ENCODE measurements around the gene MAGI2. TPM values are rescaled to one million over a fixed set of nuclear protein-coding genes. Genes with fewer than 3 reads are reported as not detected.
"Not testable (repeated sequence)": the region's sequence is repeated elsewhere in the genome, so short reads cannot be mapped to it uniquely, and the experiment has no call there.

Gene MAGI2
- polyA plus RNA-seq, 10 donors, result 3.9 to 8.2 (median 5.2) TPM

GRCh38 chr7:78306634-78307033, 1146.8 kb downstream of the MAGI2 start:
- DNase-seq, result no peak

GRCh38 chr7:78301407-78301806, 1152.1 kb downstream of the MAGI2 start:
- DNase-seq, result peak in 2 of 3 donors; percentile 9 to 84

- DNase-seq, result no peak
These were observed 1154.4 kb downstream of the MAGI2 start for GRCh38 chr7:78299088-78299487.

GRCh38 chr7:78296644-78297371, 1156.7 kb downstream of the MAGI2 start:
- DNase-seq, result no peak

- no peak for DNase-seq
These were observed 1157.3 kb downstream of the MAGI2 start for GRCh38 chr7:78296046-78296597.

- DNase-seq, result not testable (repeated sequence)
These were observed 1164.0 kb downstream of the MAGI2 start for GRCh38 chr7:78289471-78289870.

- no peak for DNase-seq
These were observed 1168.5 kb downstream of the MAGI2 start for GRCh38 chr7:78284945-78285344.

- peak in 1 of 3 donors; percentile 3 for DNase-seq
These were observed 1173.2 kb downstream of the MAGI2 start for GRCh38 chr7:78280276-78280675.

- DNase-seq, result no peak
These were observed 1174.0 kb downstream of the MAGI2 start for GRCh38 chr7:78279457-78279856.

- DNase-seq, result peak in 1 of 3 donors; percentile 56
These were observed 1174.4 kb downstream of the MAGI2 start for GRCh38 chr7:78279032-78279431.

- DNase-seq, result no peak
These were observed 1186.3 kb downstream of the MAGI2 start for GRCh38 chr7:78267141-78267540.

GRCh38 chr7:78265486-78265885, 1188.0 kb downstream of the MAGI2 start:
- no peak for DNase-seq

GRCh38 chr7:78265071-78265470, 1188.4 kb downstream of the MAGI2 start:
- DNase-seq, result no peak

GRCh38 chr7:78264105-78264504, 1189.4 kb downstream of the MAGI2 start:
- no peak for DNase-seq

- DNase-seq, result no peak
These were observed 1191.7 kb downstream of the MAGI2 start for GRCh38 chr7:78261739-78262138.

- DNase-seq, result no peak
These were observed 1192.2 kb downstream of the MAGI2 start for GRCh38 chr7:78261302-78261701.

GRCh38 chr7:78260826-78261225, 1192.6 kb downstream of the MAGI2 start:
- DNase-seq, result peak in 1 of 3 donors; percentile 26

GRCh38 chr7:78254726-78255055, 1198.8 kb downstream of the MAGI2 start:
- no peak for DNase-seq

- no peak for DNase-seq
These were observed 1199.4 kb downstream of the MAGI2 start for GRCh38 chr7:78253850-78254725.

GRCh38 chr7:78248867-78249266, 1204.6 kb downstream of the MAGI2 start:
- no peak for DNase-seq

GRCh38 chr7:78247910-78248689, 1205.4 kb downstream of the MAGI2 start:
- DNase-seq, result no peak

GRCh38 chr7:78240179-78240578, 1213.3 kb downstream of the MAGI2 start:
- DNase-seq, result not testable (repeated sequence)
